SJSA1 (cell line): Measurements from ENCODE around the gene MIA2. TPM values are rescaled to one million over a fixed set of nuclear protein-coding genes. Genes with fewer than 3 reads are reported as not detected.
"Not testable (repeated sequence)": the region's sequence is repeated elsewhere in the genome, so short reads cannot be mapped to it uniquely, and the experiment has no call there.

Experiments used
- DNase-seq, 2 experiments: peaks; one replicate each; pipeline ENCODE4 v3.0.0-alpha.2; 2015 to 2020; ENCODE audit warnings: low spot score in 2 of 2, low read depth in 1 of 2
- H3K27ac ChIP-seq: fragments of 250-450 bp; sonication (Bioruptor Pico); 2 replicates; pipeline ENCODE4 v1.5.1; 2020; ENCODE audit warnings: mild to moderate bottlenecking, moderate library complexity
- H3K27me3 ChIP-seq: fragments of 250-450 bp; sonication (Bioruptor Pico); replicated peaks from 2 replicates; pipeline ENCODE4 v1.5.1; 2020; ENCODE audit warnings: mild to moderate bottlenecking, moderate library complexity
- H3K36me3 ChIP-seq: fragments of 250-450 bp; sonication (Bioruptor Pico); 2 replicates; pipeline ENCODE4 v1.5.1; 2020; ENCODE audit warnings: mild to moderate bottlenecking
- H3K4me1 ChIP-seq: fragments of 250-450 bp; sonication (Bioruptor Pico); replicated peaks from 2 replicates; pipeline ENCODE4 v1.6.1; 2021; ENCODE audit warnings: mild to moderate bottlenecking
- H3K4me3 ChIP-seq: fragments of 250-450 bp; sonication (Bioruptor Pico); 2 replicates; pipeline ENCODE4 v1.5.1; 2020; ENCODE audit warnings: mild to moderate bottlenecking
- H3K9me3 ChIP-seq: fragments of 250-450 bp; sonication (Bioruptor Pico); replicated peaks from 2 replicates; pipeline ENCODE4 v1.5.1; 2020; ENCODE audit warnings: mild to moderate bottlenecking
- total RNA-seq: library from RNA; depleted of rRNA; stranded (reverse); fragments of >200 nt; shearing (Covaris generic); gene quantifications from 2 replicates; pipeline ENCODE4 v1.2.3, GENCODE V29; 2014

MIA2 gene
- total RNA-seq, 1 experiment from 2014 or later, result 10.4 TPM

DNA sequence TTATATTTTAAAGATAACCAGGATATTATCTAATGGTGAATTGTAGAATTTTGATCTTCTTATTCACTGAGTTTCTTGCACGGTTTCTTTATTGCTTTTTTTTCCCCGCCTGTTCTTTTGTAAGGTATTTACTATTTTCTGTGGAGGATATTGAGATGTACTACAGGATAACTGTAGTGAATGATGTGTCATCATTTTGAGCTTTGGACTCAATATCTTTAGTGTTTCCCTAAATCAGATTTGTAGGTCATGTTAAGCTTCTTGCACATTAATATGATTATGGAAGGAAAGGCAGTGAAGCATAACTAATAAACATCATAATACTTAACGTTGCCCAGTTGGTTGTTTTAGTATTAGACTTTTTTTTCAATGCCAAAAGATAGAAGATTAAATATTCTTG is 117.2 kb downstream of the MIA2 start:
- Histone ChIP-seq H3K27ac (no peak overlapping the region), H3K36me3 (no peaks in the 10 kb centered on the region; the same call in 1 of the 2 replicates), H3K27me3 (no peaks in the 10 kb centered on the region), H3K4me3 (no peak overlapping the region), H3K9me3 (no peaks in the 10 kb centered on the region), H3K4me1 (no peaks in the 10 kb centered on the region)
- no peak for DNase-seq

DNA sequence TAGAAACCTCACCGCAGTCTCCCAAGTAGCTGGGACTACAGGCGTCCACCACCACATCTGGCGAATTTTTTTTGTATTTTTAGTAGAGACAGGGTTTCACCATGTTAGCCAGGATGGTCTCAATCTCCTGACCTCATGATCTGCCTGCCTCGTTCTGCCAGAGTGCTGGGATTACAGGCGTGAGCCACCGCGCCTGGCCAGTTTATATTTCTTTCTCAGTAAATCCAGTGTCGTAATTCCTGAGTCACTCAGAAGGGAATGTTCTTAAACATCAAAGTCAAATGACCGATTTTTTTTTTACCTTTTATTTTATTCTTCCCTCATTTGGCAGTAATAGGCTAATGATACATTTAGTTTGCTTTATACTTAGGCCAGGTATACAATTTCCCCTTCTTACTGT is 118.0 kb downstream of the MIA2 start:
- Histone ChIP-seq H3K4me1 (no peaks in the 10 kb centered on the region), H3K27me3 (no peaks in the 10 kb centered on the region), H3K27ac (no peak overlapping the region), H3K36me3 (no peaks in the 10 kb centered on the region; the same call in 1 of the 2 replicates), H3K9me3 (no peaks in the 10 kb centered on the region), H3K4me3 (no peak overlapping the region)
- no peak for DNase-seq

DNA sequence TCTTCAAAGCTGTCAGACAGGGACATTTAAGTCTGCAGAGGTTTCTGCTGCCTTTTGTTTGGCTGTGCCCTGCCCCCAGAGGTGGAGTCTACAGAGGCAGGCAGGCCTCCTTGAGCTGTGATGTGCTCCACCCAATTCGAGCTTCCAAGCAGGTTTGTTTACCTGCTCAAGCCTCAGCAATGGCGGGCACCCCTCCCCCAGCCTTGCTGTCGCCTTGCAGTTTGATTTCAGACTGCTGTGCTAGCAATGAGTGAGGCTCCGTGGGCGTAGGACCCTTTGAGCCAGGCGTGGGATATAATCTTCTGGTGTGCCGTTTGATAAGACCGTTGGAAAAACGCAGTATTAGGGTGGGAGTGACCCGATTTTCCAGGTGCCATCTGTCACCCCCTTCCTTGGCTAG is 125.4 kb downstream of the MIA2 start:
- not testable (repeated sequence) for H3K27me3 ChIP-seq, H3K36me3 ChIP-seq, DNase-seq, H3K4me3 ChIP-seq, H3K27ac ChIP-seq, H3K4me1 ChIP-seq, H3K9me3 ChIP-seq

DNA sequence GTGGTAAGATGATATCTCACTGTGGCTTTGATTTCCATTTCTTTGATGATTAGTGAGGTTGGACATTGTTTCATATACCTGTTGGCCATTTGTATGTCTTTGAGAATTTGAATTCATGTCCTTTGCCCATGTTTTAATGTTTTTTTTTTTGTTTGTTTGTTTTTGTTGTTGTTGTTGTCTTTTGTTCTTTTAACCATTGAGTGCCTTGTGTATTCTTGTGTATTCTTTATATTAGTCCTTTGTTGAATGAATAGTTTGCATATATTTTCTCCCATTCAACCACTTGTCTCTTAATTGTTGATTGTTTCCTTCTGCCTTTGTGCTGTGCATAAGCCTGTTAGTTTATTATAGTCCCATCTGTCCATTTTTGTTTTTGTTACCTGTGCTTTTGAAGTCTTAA is 126.6 kb downstream of the MIA2 start:
- H3K4me1 ChIP-seq, result no peaks in the 10 kb centered on the region
- H3K27me3 ChIP-seq, result no peaks in the 10 kb centered on the region
- H3K27ac ChIP-seq, result no peak overlapping the region
- H3K9me3 ChIP-seq, result no peaks in the 10 kb centered on the region
- no peak overlapping the region for H3K4me3 ChIP-seq
- no peak for DNase-seq
- H3K36me3 ChIP-seq, result no peaks in the 10 kb centered on the region

DNA sequence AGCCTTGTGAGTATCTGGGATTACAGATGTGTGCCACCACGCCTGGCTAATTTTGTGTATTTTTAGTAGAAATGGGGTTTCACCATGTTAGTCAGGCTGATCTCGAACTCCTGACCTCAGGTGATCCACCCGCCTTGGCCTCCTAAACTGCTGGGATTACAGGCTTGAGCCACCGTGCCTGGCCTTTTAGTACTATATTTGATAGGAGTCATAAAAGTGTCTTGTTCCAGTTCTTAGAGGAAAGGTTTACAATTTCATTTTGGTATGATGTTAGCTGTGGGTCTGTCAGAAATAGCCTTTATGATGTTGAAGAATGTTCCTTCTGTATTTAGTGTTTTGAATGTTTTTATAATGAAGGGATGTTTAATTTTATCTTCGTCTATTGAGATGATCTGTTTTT is 127.8 kb downstream of the MIA2 start:
- not testable (repeated sequence) for DNase-seq, H3K4me3 ChIP-seq, H3K4me1 ChIP-seq, H3K9me3 ChIP-seq, H3K36me3 ChIP-seq, H3K27me3 ChIP-seq, H3K27ac ChIP-seq

DNA sequence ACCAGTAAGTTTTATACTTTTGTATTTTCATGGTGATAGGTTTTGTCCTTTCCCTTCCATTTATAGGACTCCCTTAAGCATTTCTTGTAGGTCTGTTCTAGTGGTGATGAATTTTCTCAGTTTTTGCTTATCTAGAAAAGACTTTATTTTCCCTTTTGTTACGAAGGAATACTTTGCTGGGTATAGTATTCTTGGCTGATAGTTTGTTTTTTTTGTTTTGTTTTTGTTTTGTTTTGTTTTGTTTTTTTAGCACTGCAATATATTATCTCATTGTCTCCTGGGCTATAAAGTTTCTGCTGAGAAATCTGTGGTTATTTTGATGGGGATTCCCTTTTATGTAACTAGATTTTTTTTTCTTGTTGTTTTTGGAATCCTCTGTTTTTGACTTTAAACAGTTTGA is 130.8 kb downstream of the MIA2 start:
- Histone ChIP-seq H3K4me1 (no peaks in the 10 kb centered on the region), H3K27me3 (no peaks in the 10 kb centered on the region), H3K27ac (no peak overlapping the region), H3K36me3 (no peaks in the 10 kb centered on the region), H3K9me3 (no peaks in the 10 kb centered on the region), H3K4me3 (no peak overlapping the region)
- DNase-seq, result no peak

DNA sequence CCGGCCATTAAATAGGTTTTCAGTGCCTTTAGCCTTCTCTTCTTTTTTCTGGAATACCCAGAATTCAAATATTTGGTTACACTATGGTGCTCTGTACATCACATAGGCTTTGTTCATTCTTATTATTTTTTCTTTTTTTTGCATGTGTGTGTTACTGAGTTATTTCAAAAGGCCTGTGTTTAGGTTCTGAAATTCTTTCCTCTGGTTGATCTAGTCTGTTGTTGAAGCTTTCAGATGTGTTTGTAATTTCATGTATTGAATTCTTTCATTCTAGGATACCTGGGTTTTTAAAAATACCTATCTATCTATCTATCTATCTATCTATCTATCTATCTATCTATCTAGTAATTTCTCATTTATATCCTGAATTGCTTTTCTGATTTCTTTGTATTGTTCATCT is 131.6 kb downstream of the MIA2 start:
- Histone ChIP-seq H3K9me3 (no peaks in the 10 kb centered on the region), H3K27ac (no peak overlapping the region), H3K4me1 (no peaks in the 10 kb centered on the region), H3K36me3 (no peaks in the 10 kb centered on the region), H3K4me3 (no peak overlapping the region), H3K27me3 (no peaks in the 10 kb centered on the region)
- no peak for DNase-seq

DNA sequence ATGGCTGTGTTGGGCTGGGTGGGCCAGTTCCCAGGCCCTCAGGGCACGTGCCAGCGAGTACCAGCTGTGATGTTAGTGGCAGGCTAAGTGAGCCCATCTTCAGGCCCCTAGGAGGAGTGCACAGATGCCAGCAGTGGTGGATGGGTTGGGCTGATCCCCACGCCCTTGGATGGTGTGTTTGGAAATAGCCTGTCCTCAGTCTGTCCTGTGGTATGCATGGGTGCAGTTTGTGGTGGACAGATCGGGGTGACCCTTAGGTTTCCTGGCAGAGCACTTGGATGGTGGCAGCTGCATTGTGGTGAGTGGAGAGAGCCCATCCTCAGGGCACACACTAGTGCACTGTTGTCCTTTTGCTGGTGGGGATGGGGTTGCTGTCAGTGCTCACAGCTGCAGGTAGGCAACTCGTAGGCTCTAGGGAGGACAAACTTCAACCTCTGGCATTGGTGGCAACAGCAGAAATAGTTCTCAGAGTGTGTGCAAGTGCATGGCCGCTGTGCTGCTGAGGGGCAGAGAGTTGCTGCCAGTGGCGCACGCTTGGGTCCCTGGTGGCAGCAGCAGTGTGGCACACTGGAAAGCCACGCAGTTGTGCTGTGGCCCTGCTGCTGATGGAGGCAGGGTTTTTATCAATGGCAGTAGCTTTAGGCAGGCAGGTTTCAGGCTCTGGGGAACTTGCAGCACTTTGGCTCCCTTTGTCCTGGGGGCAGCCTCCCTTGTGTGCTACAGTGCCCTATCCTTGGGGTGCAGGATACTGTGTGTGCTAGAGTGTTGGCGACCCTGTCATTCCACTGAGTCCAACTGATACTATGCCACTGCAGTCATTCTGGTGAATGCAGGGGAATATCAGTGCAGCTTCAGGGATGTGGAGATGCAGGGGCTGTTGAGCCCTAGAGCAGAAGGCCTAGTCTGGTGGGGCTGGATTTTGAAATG is 133.0 kb downstream of the MIA2 start:
- Histone ChIP-seq H3K4me1 (no peaks in the 10 kb centered on the region), H3K9me3 (no peaks in the 10 kb centered on the region), H3K4me3 (no peak overlapping the region), H3K27ac (no peak overlapping the region), H3K27me3 (no peaks in the 10 kb centered on the region), H3K36me3 (no peaks in the 10 kb centered on the region)
- no peak for DNase-seq

DNA sequence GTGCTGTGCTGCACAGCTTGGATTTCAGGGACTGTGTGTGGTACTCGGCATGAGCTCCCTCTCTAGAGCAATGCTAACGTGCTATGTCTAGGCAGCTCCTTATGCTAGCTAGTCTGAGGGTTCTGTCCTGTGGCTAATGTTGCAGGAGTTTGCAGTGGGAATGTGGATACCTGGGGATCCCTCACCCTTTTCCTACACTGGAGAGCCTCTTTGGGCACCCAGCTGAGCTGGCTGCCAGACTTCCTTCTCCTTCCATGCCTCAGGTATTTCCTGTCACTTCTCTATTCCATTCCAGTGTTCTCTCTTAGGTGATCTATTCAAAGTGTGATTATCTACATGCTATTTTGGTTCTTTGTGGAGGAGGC is 133.7 kb downstream of the MIA2 start:
- Histone ChIP-seq H3K4me1 (no peaks in the 10 kb centered on the region), H3K9me3 (no peaks in the 10 kb centered on the region), H3K27me3 (no peaks in the 10 kb centered on the region), H3K4me3 (no peak overlapping the region), H3K27ac (no peak overlapping the region), H3K36me3 (no peaks in the 10 kb centered on the region)
- no peak for DNase-seq

DNA sequence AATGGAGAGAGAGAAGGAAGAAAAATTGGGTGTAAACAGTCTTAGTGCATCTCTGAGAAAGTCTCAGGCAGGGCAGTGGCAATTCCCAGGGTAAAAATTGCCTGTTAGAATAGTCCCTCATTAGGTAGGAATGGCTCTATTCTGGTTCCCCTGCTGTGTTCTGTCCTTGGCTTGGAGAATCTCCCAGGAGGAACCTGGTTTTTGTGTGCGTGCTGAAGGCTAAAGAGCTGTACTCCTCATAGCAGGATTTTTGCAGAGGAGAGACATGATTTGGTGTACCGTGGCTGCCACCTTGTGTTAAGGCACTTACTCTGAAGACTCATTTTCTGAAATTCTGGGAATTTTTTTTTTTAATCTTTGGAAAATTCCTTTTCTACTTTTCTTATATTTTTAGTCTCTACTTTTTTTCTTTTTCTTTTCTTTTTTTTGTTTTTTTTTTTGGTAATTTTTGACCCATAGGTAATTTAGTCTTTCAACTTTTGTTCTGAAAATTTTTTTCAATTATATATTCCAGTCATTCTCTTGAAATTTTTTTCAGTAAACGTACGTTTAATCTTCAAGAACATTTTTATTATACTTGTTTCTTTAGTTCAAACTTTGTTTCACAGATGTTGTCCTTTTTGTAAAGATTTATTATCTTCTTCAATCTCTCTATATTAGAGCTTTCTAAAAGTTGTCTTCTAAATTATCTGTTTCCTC is 134.7 kb downstream of the MIA2 start:
- peak; percentile 7 to 48 for DNase-seq
- H3K27me3 ChIP-seq, result no peaks in the 10 kb centered on the region
- no peak overlapping the region for H3K4me3 ChIP-seq
- H3K27ac ChIP-seq, result no peak overlapping the region
- H3K9me3 ChIP-seq, result no peaks in the 10 kb centered on the region
- H3K36me3 ChIP-seq, result no peaks in the 10 kb centered on the region
- H3K4me1 ChIP-seq, result no peaks in the 10 kb centered on the region

DNA sequence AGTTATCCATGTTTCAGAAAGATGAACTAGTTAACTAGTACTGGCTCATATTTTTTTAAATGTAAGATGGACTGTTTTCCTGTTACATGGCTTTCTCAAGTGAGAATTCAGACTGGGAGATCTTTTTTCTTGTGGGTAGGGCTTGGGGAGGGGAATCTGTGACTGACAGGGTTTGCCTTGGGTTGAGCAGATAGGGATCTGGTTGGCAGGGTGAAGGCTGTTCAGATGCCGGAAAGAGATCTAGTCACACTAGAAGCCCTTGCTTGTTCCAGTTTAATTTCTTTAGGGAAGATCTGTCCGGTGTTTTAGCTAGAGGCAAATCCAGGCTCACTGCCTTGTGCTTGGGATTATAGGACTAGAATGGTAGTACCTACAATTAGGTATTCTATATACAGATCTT is 135.3 kb downstream of the MIA2 start:
- Histone ChIP-seq H3K36me3 (no peaks in the 10 kb centered on the region), H3K27ac (no peak overlapping the region), H3K9me3 (no peaks in the 10 kb centered on the region)

DNA sequence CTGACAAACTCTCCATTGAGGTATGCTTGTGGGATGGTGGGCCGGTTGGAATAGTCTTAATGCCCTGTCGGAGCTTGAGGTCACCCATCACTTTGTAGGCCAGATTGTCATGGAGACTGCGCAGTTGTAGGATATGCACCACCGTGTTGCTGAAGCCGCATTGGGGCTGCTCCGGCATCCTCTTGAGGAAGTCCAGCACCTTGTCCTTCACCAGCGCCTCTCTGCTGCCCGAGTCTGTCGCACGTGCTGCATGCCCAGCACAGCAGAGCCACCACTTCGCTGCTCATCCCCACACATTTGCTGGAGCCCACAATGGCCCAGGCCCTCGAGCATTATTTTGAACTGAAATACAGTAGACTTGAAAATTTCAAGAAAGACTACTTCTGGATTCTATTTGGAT is 136.7 kb downstream of the MIA2 start:
- H3K4me3 ChIP-seq, result no peak overlapping the region
- H3K27ac ChIP-seq, result no peak overlapping the region
- H3K27me3 ChIP-seq, result no peaks in the 10 kb centered on the region
- DNase-seq, result no peak
- no peaks in the 10 kb centered on the region for H3K36me3 ChIP-seq
- no peaks in the 10 kb centered on the region for H3K9me3 ChIP-seq
- H3K4me1 ChIP-seq, result no peaks in the 10 kb centered on the region

More for the DNA sequence above, 135.3 kb downstream of the MIA2 start:
- DNase-seq, result no peak
- no peaks in the 10 kb centered on the region for H3K27me3 ChIP-seq
- no peaks in the 10 kb centered on the region for H3K4me1 ChIP-seq
- H3K4me3 ChIP-seq, result no peak overlapping the region

DNA sequence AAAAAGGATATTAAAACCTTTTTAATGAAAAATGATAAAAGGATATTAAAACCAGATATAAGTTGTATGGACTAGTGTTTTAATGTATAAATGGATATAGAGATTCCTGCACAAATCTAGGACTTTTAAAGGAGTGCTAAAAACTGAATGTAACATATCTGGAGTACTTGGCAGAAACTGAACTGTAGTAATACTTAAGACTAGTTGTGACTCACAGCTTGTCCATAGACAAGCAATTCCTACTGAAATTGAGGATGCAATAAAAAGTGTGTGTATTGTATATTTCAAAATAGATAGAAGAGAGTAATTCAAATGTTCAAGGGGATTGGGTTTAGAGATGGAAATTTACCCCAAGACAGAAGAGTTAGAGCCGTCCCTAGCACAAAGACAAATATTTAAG is 138.9 kb downstream of the MIA2 start:
- Histone ChIP-seq H3K27ac (no peak overlapping the region), H3K4me3 (no peak overlapping the region), H3K36me3 (no peaks in the 10 kb centered on the region), H3K27me3 (no peaks in the 10 kb centered on the region), H3K4me1 (peaks cover 8% of the 10 kb centered on the region), H3K9me3 (no peaks in the 10 kb centered on the region)
- no peak for DNase-seq

DNA sequence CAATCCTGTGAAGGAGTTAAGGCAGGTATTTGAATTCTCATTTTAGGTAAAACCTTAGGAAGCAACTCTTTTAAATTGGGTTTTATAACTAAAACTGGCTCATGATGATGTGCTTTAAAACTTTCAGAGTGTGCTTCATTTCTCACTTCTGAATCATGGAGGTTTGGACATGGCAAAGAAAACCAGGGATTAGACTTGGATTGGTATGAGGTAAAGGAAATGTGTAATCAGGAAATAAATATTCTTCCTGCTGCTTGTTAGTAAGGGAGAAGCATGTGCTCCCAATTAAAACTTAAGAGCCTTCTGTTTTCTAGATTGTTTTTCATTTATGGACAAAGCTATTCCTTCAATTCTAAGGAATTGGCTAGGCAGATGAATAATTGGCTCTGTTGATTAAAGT is 141.1 kb downstream of the MIA2 start:
- H3K4me1 ChIP-seq, result peaks cover 8% of the 10 kb centered on the region
- H3K9me3 ChIP-seq, result no peaks in the 10 kb centered on the region
- no peak overlapping the region for H3K4me3 ChIP-seq
- DNase-seq, result no peak
- no peak overlapping the region for H3K27ac ChIP-seq
- H3K36me3 ChIP-seq, result no peaks in the 10 kb centered on the region
- no peaks in the 10 kb centered on the region for H3K27me3 ChIP-seq
